ENCODE measurements around the gene LLGL2.

GRCh38 chr17:75566416-75566815 is 40.9 kb downstream of the LLGL2 start:
- TF ChIP-seq CTCF (conservative IDR thresholded peaks at IDR 0.05 in 1 of 2, IDR thresholded peaks at IDR 0.05 in 1 of 2; ENCODE audit: low read depth in 1 of 2, low read length in 2 of 2) (no peak), EZH2 (IDR thresholded peaks at IDR 0.05; ENCODE audit: low read length, missing control alignments) (no peak)
